HCT116 (cell line): ENCODE measurements around the gene KIAA1549. TPM values are rescaled to one million over a fixed set of nuclear protein-coding genes. Genes with fewer than 3 reads are reported as not detected.

Source experiments
- ATAC-seq: fragments of 200-7000 bp; cut with Tn5 transposase; 2 replicates; pipeline ENCODE4 v1.9.1; 2020; ENCODE audit warnings: mild to moderate bottlenecking, moderate library complexity
- BruUV-seq: library from RNA; stranded (reverse); fragments of 400-500 nt; replicated peaks from 2 replicates; lab custom pipeline; 2021; lab: Mats Ljungman, UMichigan
- CTCF ChIA-PET: fragments of 300-600 bp; sonication (Branson Sonifier 250); formaldehyde crosslinking; loops from one replicate; lab custom pipeline; 2021; ENCODE audit warnings: antibody characterized with exemption; lab: Charles Lee
- POLR2A ChIA-PET: fragments of 300-600, 350-600 bp; sonication (Branson Sonifier 250); formaldehyde crosslinking; loops from one replicate; lab custom pipeline; 2021; ENCODE audit warnings: antibody characterized with exemption; lab: Charles Lee
- RAD21 ChIA-PET, 2 experiments: fragments of 300-600 bp; sonication (Branson Sonifier 250); formaldehyde crosslinking; loops; one replicate each; lab custom pipeline; 2023; ENCODE audit warnings: low total read pairs in 2 of 2; ENCODE audit not compliant: uncharacterized antibody in 2 of 2, unreplicated experiment in 2 of 2, low non-redundant PET in 1 of 2; lab: Charles Lee
- DNase-seq: peaks from one replicate; pipeline ENCODE4 v3.0.0-alpha.2; 2010; ENCODE audit warnings: low read depth, low spot score
- H2AFZ ChIP-seq: fragments of 200-600 bp; shearing (Covaris generic), sonication (generic); 2 replicates; pipeline ENCODE4 v1.6.1; 2017; ENCODE audit warnings: low read depth, mixed run types, mixed read lengths, antibody characterized with exemption, low read length; ENCODE audit not compliant: poor library complexity, severe bottlenecking
- H3K27ac ChIP-seq: 2 replicates; pipeline ENCODE4 v1.5.1; 2012; ENCODE audit warnings: low read depth, low read length
- H3K27me3 ChIP-seq: fragments of 200-600 bp; sonication (generic); 2 replicates; pipeline ENCODE4 v1.6.1; 2016; ENCODE audit warnings: mixed run types, low read length, mixed read lengths; ENCODE audit not compliant: insufficient read depth
- H3K36me3 ChIP-seq, 2 experiments: fragments of 200-500 bp in 1 of 2; fragments of 200-600 bp in 1 of 2; sonication (Bioruptor generic) in 1 of 2; sonication (generic) in 1 of 2; 2 replicates each; pipeline versions ENCODE4 v1.5.1 to v1.6.1; 2014 to 2016; ENCODE audit warnings: low read length in 2 of 2, inconsistent platforms in 1 of 2, mixed read lengths in 1 of 2, mixed run types in 1 of 2; ENCODE audit not compliant: insufficient read depth in 2 of 2, control insufficient read depth in 1 of 2
- H3K4me1 ChIP-seq, 2 experiments: fragments of 200-600 bp in 1 of 2; sonication (generic) in 1 of 2; 2 replicates each; pipeline versions ENCODE4 v1.5.1 to v1.6.1; 2012 to 2017; ENCODE audit warnings: low read length in 2 of 2, inconsistent platforms in 1 of 2, mild to moderate bottlenecking in 1 of 2, mixed read lengths in 1 of 2, mixed run types in 1 of 2, moderate library complexity in 1 of 2; ENCODE audit not compliant: insufficient read depth in 2 of 2, control insufficient read depth in 1 of 2
- H3K4me2 ChIP-seq: fragments of 200-600 bp; sonication (generic); 2 replicates; pipeline ENCODE4 v1.6.1; 2017; ENCODE audit warnings: mixed run types, low read length, mixed read lengths
- H3K4me3 ChIP-seq, 2 experiments: fragments of 200-600 bp in 1 of 2; sonication (generic) in 1 of 2; replicated peaks in 1 of 2; 2 replicates each; pipeline ENCODE4 v1.5.1; 2011 to 2016; ENCODE audit warnings: low read length in 2 of 2, control low read depth in 1 of 2, low read depth in 1 of 2, mild to moderate bottlenecking in 1 of 2, mixed read lengths in 1 of 2, mixed run types in 1 of 2
- H3K79me2 ChIP-seq: fragments of 200-600 bp; sonication (generic); 2 replicates; pipeline ENCODE4 v1.6.1; 2017; ENCODE audit warnings: mild to moderate bottlenecking, mixed run types, low read length, moderate library complexity, mixed read lengths; ENCODE audit not compliant: insufficient read depth
- H3K9ac ChIP-seq: fragments of 200-600 bp; sonication (generic); 2 replicates; pipeline ENCODE4 v1.6.1; 2016; ENCODE audit warnings: low read length, mixed read lengths
- H3K9me2 ChIP-seq: fragments of 200-600 bp; sonication (generic), shearing (Covaris generic); 2 replicates; pipeline ENCODE4 v1.6.1; 2017; ENCODE audit warnings: mixed run types, mild to moderate bottlenecking, moderate library complexity; ENCODE audit not compliant: insufficient read depth
- H3K9me3 ChIP-seq, 2 experiments: fragments of 200-500 bp in 1 of 2; fragments of 200-600 bp in 1 of 2; sonication (Bioruptor generic) in 1 of 2; sonication (generic) in 1 of 2; 2 replicates each; pipeline ENCODE4 v1.6.1; 2014 to 2017; ENCODE audit warnings: low read length in 2 of 2, mixed read lengths in 2 of 2, inconsistent platforms in 1 of 2, low read depth in 1 of 2, mild to moderate bottlenecking in 1 of 2, mixed run types in 1 of 2, moderate library complexity in 1 of 2; ENCODE audit not compliant: control insufficient read depth in 1 of 2, insufficient read depth in 1 of 2
- H4K20me1 ChIP-seq: fragments of 200-600 bp; sonication (generic), shearing (Covaris generic); 2 replicates; pipeline ENCODE4 v1.6.1; 2017; ENCODE audit warnings: mixed run types, mild to moderate bottlenecking, moderate library complexity; ENCODE audit not compliant: insufficient read depth
- CBX3 ChIP-seq: IDR thresholded peaks from 2 replicates; pipeline ENCODE4 v1.6.1; 2012; ENCODE audit warnings: low read depth
- CEBPB ChIP-seq: IDR thresholded peaks from 2 replicates; pipeline ENCODE4 v1.6.1; 2012; ENCODE audit warnings: low read depth
- EGR1 ChIP-seq: IDR thresholded peaks from 2 replicates; pipeline ENCODE4 v1.6.1; 2012; ENCODE audit warnings: low read depth
- ELF1 ChIP-seq: IDR thresholded peaks from 2 replicates; pipeline ENCODE4 v1.6.1; 2012; ENCODE audit warnings: low read depth, borderline replicate concordance
- FOSL1 ChIP-seq: IDR thresholded peaks from 2 replicates; pipeline ENCODE4 v1.6.1; 2012; ENCODE audit warnings: low read depth
- POLR2A ChIP-seq: IDR thresholded peaks from 2 replicates; pipeline ENCODE4 v1.7.0; 2011; ENCODE audit warnings: borderline replicate concordance; ENCODE audit not compliant: insufficient read depth, insufficient read length; ENCODE audit errors: extremely low read depth
- POLR2AphosphoS5 ChIP-seq: IDR thresholded peaks from 2 replicates; pipeline ENCODE4 v1.6.1; 2011; ENCODE audit warnings: mild to moderate bottlenecking, low read depth, low read length, moderate library complexity
- RAD21 ChIP-seq: IDR thresholded peaks from 2 replicates; pipeline ENCODE4 v1.6.1; 2012; ENCODE audit warnings: low read depth, mild to moderate bottlenecking
- REST ChIP-seq: IDR thresholded peaks from 2 replicates; pipeline ENCODE4 v1.6.1; 2012; ENCODE audit warnings: low read depth
- SIN3A ChIP-seq: IDR thresholded peaks from 2 replicates; pipeline ENCODE4 v1.6.1; 2012; ENCODE audit warnings: low read depth
- SP1 ChIP-seq: IDR thresholded peaks from 2 replicates; pipeline ENCODE4 v1.6.1; 2012; ENCODE audit warnings: low read depth
- SRF ChIP-seq: IDR thresholded peaks from 2 replicates; pipeline ENCODE4 v1.6.1; 2012; ENCODE audit warnings: low read depth
- TCF7L2 ChIP-seq: IDR thresholded peaks from 2 replicates; pipeline ENCODE4 v1.7.0; 2011; ENCODE audit warnings: borderline replicate concordance, inconsistent platforms; ENCODE audit not compliant: insufficient read depth, insufficient read length; ENCODE audit errors: extremely low read depth
- YY1 ChIP-seq: IDR thresholded peaks from 2 replicates; pipeline ENCODE4 v1.6.1; 2011; ENCODE audit warnings: low read length, low read depth, moderate library complexity, mild to moderate bottlenecking; ENCODE audit not compliant: insufficient replicate concordance; ENCODE audit errors: extremely low read depth
- ZFX ChIP-seq: fragments of 450-650 bp; IDR thresholded peaks from 2 replicates; pipeline ENCODE4 v1.6.1; 2017
- ZNF274 ChIP-seq: fragments of 200-500 bp; sonication (Bioruptor generic); IDR thresholded peaks from 2 replicates; pipeline ENCODE4 v1.6.1; 2014; ENCODE audit warnings: mild to moderate bottlenecking, low read depth, low read length, inconsistent platforms
- intact Hi-C: fragments of 100-400 bp; cut with micrococcal nuclease; formaldehyde crosslinking; loops from 2 replicates; pipeline ENCODE4 v1.10.0; 2022
- total RNA-seq: library from RNA; stranded (reverse); gene quantifications from one replicate; pipeline ENCODE4 v1.2.1, GENCODE V29; 2021; ENCODE audit not compliant: unreplicated experiment
- TF ChIP-seq, protein P1 (sequence below): IDR thresholded peaks from 2 replicates; pipeline ENCODE4 v1.6.1; 2011; ENCODE audit warnings: mild to moderate bottlenecking, low read length, moderate library complexity; ENCODE audit not compliant: insufficient replicate concordance; ENCODE audit errors: extremely low read depth
- TF ChIP-seq, protein P2 (sequence below): IDR thresholded peaks from 2 replicates; pipeline ENCODE4 v1.6.1; 2012
- TF ChIP-seq, protein P3 (sequence below): IDR thresholded peaks from 2 replicates; pipeline ENCODE4 v1.6.1; 2012
- TF ChIP-seq, protein P4 (sequence below), 3 experiments: fragments of 200-600 bp in 1 of 3; sonication (generic) in 1 of 3; IDR thresholded peaks in 2 of 3; conservative IDR thresholded peaks in 1 of 3; 2 replicates each; pipeline ENCODE4 v1.5.1; 2012 to 2017; ENCODE audit warnings: low read depth in 2 of 3, low read length in 2 of 3, antibody characterized with exemption in 1 of 3, borderline replicate concordance in 1 of 3, control low read depth in 1 of 3, mild to moderate bottlenecking in 1 of 3, mixed read lengths in 1 of 3, mixed run types in 1 of 3, moderate library complexity in 1 of 3; ENCODE audit not compliant: insufficient read depth in 1 of 3

KIAA1549 gene
- total RNA-seq, 1 experiment from 2014 or later = 3.9 TPM

DNA sequence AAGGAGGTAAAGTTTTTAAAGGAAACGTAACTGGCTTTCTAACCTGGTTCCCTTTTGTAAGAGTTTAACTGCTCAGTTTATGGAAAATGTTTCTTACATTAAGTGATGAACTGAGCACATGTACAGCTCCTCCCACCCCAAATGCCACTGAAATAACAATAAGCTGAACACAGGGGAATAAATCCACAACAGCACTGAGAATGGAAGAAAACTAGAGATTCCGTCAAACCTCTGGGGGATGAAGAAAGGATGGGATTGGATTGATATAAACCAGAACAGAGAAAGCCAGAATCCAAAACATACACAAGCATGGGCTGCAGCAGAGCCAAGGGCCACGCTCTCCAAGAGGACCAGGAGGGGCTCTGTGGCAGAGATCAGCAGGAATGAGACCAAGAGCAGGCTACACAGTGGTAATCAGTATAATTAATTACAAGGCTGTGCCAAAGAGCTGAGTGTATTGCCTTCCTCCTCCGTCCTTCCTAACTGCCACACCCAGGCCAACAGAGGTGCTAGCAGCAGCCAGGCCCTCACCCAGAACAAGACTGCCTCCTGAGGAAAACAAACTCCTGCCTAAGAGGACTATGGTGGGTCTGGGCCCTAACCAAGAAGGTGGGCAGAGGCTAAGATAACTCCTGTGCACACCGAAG, 73.9 kb downstream of the KIAA1549 start:
- Histone ChIP-seq H3K4me2 (no peak overlapping the region), H3K4me1 (no peaks in the 10 kb centered on the region), H3K36me3 (peaks cover 0 to 2% of the 10 kb centered on the region in 2 experiments; a peak in 1 of 4 replicates), H3K27ac (no peak overlapping the region), H3K9ac (no peak overlapping the region), H3K9me2 (no peaks in the 10 kb centered on the region), H3K27me3 (no peaks in the 10 kb centered on the region), H3K4me3 (no peak overlapping the region), H3K9me3 (no peaks in the 10 kb centered on the region), H3K79me2 (no peaks in the 10 kb centered on the region), H2AFZ (no peak overlapping the region), H4K20me1 (no peaks in the 10 kb centered on the region)
- ChIA-PET CTCF (no interaction called here), RAD21 (no interaction called here), POLR2A (no interaction called here)
- ATAC-seq = no peak
- TF ChIP-seq REST = no peak
- no peak for TF ChIP-seq TCF7L2
- no peak for TF ChIP-seq POLR2A
- TF ChIP-seq, protein P1, sequence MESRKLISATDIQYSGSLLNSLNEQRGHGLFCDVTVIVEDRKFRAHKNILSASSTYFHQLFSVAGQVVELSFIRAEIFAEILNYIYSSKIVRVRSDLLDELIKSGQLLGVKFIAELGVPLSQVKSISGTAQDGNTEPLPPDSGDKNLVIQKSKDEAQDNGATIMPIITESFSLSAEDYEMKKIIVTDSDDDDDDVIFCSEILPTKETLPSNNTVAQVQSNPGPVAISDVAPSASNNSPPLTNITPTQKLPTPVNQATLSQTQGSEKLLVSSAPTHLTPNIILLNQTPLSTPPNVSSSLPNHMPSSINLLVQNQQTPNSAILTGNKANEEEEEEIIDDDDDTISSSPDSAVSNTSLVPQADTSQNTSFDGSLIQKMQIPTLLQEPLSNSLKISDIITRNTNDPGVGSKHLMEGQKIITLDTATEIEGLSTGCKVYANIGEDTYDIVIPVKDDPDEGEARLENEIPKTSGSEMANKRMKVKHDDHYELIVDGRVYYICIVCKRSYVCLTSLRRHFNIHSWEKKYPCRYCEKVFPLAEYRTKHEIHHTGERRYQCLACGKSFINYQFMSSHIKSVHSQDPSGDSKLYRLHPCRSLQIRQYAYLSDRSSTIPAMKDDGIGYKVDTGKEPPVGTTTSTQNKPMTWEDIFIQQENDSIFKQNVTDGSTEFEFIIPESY = no peak
- TF ChIP-seq, protein P2, sequence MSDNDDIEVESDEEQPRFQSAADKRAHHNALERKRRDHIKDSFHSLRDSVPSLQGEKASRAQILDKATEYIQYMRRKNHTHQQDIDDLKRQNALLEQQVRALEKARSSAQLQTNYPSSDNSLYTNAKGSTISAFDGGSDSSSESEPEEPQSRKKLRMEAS = no peak
- no peak for TF ChIP-seq ZNF274
- TF ChIP-seq CEBPB = no peak
- no peak for TF ChIP-seq FOSL1
- no peak for TF ChIP-seq SIN3A
- no peak for TF ChIP-seq ELF1
- TF ChIP-seq YY1 = no peak
- no peak for TF ChIP-seq CBX3
- no peak for TF ChIP-seq SRF
- no peak for TF ChIP-seq SP1
- no peak for TF ChIP-seq EGR1
- TF ChIP-seq, protein P3, sequence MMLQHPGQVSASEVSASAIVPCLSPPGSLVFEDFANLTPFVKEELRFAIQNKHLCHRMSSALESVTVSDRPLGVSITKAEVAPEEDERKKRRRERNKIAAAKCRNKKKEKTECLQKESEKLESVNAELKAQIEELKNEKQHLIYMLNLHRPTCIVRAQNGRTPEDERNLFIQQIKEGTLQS = no peak
- TF ChIP-seq RAD21 = no peak
- no peak for TF ChIP-seq POLR2AphosphoS5
- TF ChIP-seq ZFX = no peak
- TF ChIP-seq, protein P4, sequence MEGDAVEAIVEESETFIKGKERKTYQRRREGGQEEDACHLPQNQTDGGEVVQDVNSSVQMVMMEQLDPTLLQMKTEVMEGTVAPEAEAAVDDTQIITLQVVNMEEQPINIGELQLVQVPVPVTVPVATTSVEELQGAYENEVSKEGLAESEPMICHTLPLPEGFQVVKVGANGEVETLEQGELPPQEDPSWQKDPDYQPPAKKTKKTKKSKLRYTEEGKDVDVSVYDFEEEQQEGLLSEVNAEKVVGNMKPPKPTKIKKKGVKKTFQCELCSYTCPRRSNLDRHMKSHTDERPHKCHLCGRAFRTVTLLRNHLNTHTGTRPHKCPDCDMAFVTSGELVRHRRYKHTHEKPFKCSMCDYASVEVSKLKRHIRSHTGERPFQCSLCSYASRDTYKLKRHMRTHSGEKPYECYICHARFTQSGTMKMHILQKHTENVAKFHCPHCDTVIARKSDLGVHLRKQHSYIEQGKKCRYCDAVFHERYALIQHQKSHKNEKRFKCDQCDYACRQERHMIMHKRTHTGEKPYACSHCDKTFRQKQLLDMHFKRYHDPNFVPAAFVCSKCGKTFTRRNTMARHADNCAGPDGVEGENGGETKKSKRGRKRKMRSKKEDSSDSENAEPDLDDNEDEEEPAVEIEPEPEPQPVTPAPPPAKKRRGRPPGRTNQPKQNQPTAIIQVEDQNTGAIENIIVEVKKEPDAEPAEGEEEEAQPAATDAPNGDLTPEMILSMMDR (IDR thresholded peaks at IDR 0.05 in 2 of 3, conservative IDR thresholded peaks at IDR 0.05 in 1 of 3; ENCODE audit: borderline replicate concordance in 1 of 3, insufficient read depth in 1 of 3, low read depth in 2 of 3, low read length in 2 of 3) = no peak
- DNase-seq = no peak
- intact Hi-C loops = no loop called here
- BruUV-seq = no TSS peak
